B cell (primary cell): ENCODE data around the gene PCP4. TPM values are rescaled to one million over a fixed set of nuclear protein-coding genes. Genes with fewer than 3 reads are reported as not detected.

Source experiments
- ATAC-seq: fragments of 200-7000 bp; cut with Tn5 transposase; one replicate; pipeline ENCODE4 v1.10.0; 2021; ENCODE audit warnings: low read depth, mild to moderate bottlenecking, moderate number of reproducible peaks, moderate library complexity
- CTCF ChIA-PET: fragments of 350-600 bp; sonication (Branson Sonifier 250); formaldehyde crosslinking; loops from one replicate; lab custom pipeline; 2021; ENCODE audit warnings: antibody characterized with exemption, inconsistent platforms; lab: Charles Lee
- POLR2A ChIA-PET: fragments of 350-600 bp; sonication (Branson Sonifier 250); formaldehyde crosslinking; loops from one replicate; lab custom pipeline; 2021; ENCODE audit warnings: antibody characterized with exemption; lab: Charles Lee
- DNase-seq: peaks from one replicate; pipeline ENCODE4 v3.0.0; 2013
- H2AFZ ChIP-seq: 2 replicates; pipeline ENCODE4 v1.6.1; 2012; ENCODE audit warnings: mild to moderate bottlenecking, low read depth, low read length; ENCODE audit not compliant: insufficient read depth, poor library complexity, severe bottlenecking
- H3K27ac ChIP-seq, 2 donors: 1 replicate in 1 of 2; 2 replicates in 1 of 2; pipeline ENCODE4 v1.5.1; 2012 to 2013; ENCODE audit warnings: low read length in 2 of 2, mild to moderate bottlenecking in 2 of 2, moderate library complexity in 1 of 2
- H3K27me3 ChIP-seq, 4 experiments: fragments of 200-600 bp in 1 of 4; sonication (generic) in 1 of 4; replicated peaks in 1 of 4; 1 replicate in 2 of 4; 2 replicates in 2 of 4; pipeline versions ENCODE4 v1.6.1 to v1.7.0; 2013 to 2016; ENCODE audit warnings: low read length in 3 of 4, mild to moderate bottlenecking in 2 of 4, mixed read lengths in 1 of 4, moderate library complexity in 1 of 4; ENCODE audit not compliant: insufficient read depth in 4 of 4, control insufficient read depth in 3 of 4; ENCODE audit errors: control extremely low read depth in 1 of 4
- H3K36me3 ChIP-seq, 2 experiments: replicated peaks in 1 of 2; 1 replicate in 1 of 2; 2 replicates in 1 of 2; pipeline versions ENCODE4 v1.6.1 to v1.7.1; 2013; ENCODE audit warnings: low read length in 1 of 2; ENCODE audit not compliant: insufficient read depth in 2 of 2, control insufficient read depth in 1 of 2; ENCODE audit errors: control extremely low read depth in 1 of 2, extremely low read depth in 1 of 2
- H3K4me1 ChIP-seq, 2 donors: fragments of 200-600 bp in 1 of 2; sonication (generic) in 1 of 2; 1 replicate in 1 of 2; 2 replicates in 1 of 2; pipeline versions ENCODE4 v1.5.1 to v1.6.1; 2013 to 2017; ENCODE audit warnings: low read length in 2 of 2; ENCODE audit not compliant: control insufficient read depth in 2 of 2, insufficient read depth in 2 of 2
- H3K4me2 ChIP-seq: replicated peaks from 2 replicates; pipeline ENCODE3; 2012; ENCODE audit warnings: mild to moderate bottlenecking, low read depth, low read length; ENCODE audit not compliant: poor library complexity, severe bottlenecking
- H3K4me3 ChIP-seq, 5 experiments: fragments of 200-600 bp in 1 of 5; sonication (generic) in 1 of 5; 1 replicate in 3 of 5; 2 replicates in 2 of 5; pipeline versions ENCODE4 v1.5.1 to v1.7.0; 2011 to 2016; ENCODE audit warnings: low read length in 4 of 5, mild to moderate bottlenecking in 4 of 5, low read depth in 2 of 5, control low read depth in 1 of 5, moderate library complexity in 1 of 5; ENCODE audit not compliant: insufficient read depth in 1 of 5; ENCODE audit errors: control extremely low read depth in 1 of 5, extremely low read depth in 1 of 5
- H3K79me2 ChIP-seq: fragments of 200-600 bp; sonication (generic); one replicate; pipeline ENCODE4 v1.6.0; 2016; ENCODE audit warnings: low read length; ENCODE audit not compliant: control insufficient read depth, insufficient read depth
- H3K9ac ChIP-seq: fragments of 200-600 bp; sonication (generic); 2 replicates; pipeline ENCODE4 v1.6.1; 2017; ENCODE audit warnings: mild to moderate bottlenecking, low read length, moderate library complexity
- H3K9me3 ChIP-seq, 3 donors: one replicate each; pipeline versions ENCODE4 v1.6.1 to v1.7.1; 2013; ENCODE audit warnings: low read length in 2 of 3; ENCODE audit not compliant: control insufficient read depth in 2 of 3, insufficient read depth in 1 of 3; ENCODE audit errors: control extremely low read depth in 1 of 3
- H4K20me1 ChIP-seq: 2 replicates; pipeline ENCODE4 v1.6.0; 2012; ENCODE audit warnings: mild to moderate bottlenecking, low read length; ENCODE audit not compliant: insufficient read depth, control insufficient read depth, poor library complexity, severe bottlenecking
- H3K27ac Mint-ChIP-seq: one replicate; pipeline ENCODE4 v1.8.0; 2021; ENCODE audit warnings: mixed read lengths
- H3K27me3 Mint-ChIP-seq: one replicate; pipeline ENCODE4 v1.8.0; 2021; ENCODE audit warnings: mixed read lengths
- H3K4me1 Mint-ChIP-seq: one replicate; pipeline ENCODE4 v1.8.0; 2021; ENCODE audit warnings: mixed read lengths
- H3K4me3 Mint-ChIP-seq: one replicate; pipeline ENCODE4 v1.8.0; 2021; ENCODE audit warnings: mixed read lengths
- H3K9me3 Mint-ChIP-seq: one replicate; pipeline ENCODE4 v1.8.0; 2022; ENCODE audit warnings: mixed read lengths; ENCODE audit not compliant: insufficient read depth
- CTCF ChIP-seq: fragments of 200-600 bp; IDR thresholded peaks from one replicate; pipeline ENCODE4 v1.8.0; 2022; ENCODE audit warnings: antibody characterized with exemption, mild to moderate bottlenecking
- EZH2 ChIP-seq: IDR thresholded peaks from 2 replicates; pipeline ENCODE4 v1.6.1; 2012; ENCODE audit warnings: borderline replicate concordance, low read depth, mild to moderate bottlenecking, moderate library complexity, low read length; ENCODE audit not compliant: insufficient read depth, poor library complexity, severe bottlenecking
- WGBS: methylation state at CpG from one replicate; pipeline ENCODE4 v1.1.5; 2013; ENCODE audit warnings: missing lambda C conversion rate; ENCODE audit not compliant: insufficient coverage; 5-methylcytosine and 5-hydroxymethylcytosine counted together
- intact Hi-C: fragments of 100-400 bp; cut with micrococcal nuclease; formaldehyde crosslinking; loops from one replicate; pipeline ENCODE4 v1.10.0; 2022
- polyA plus RNA-seq: library from polyadenylated mRNA; depleted of rRNA; stranded (reverse); fragments of >200 nt; gene quantifications from 2 replicates; pipeline ENCODE4 v1.2.3, GENCODE V29; 2012
- total RNA-seq, 2 donors: library from RNA; stranded (reverse); fragments of 120-200 nt in 1 of 2; gene quantifications; 1 replicate in 1 of 2; 2 replicates in 1 of 2; pipeline versions ENCODE4 v1.2.3 to v1.2.4, GENCODE V29; 2013 to 2022

Gene PCP4
- total and polyA plus RNA-seq, 2 donors (not counting 1 experiment from before 2014, with no cell fraction given): not detected

DNA sequence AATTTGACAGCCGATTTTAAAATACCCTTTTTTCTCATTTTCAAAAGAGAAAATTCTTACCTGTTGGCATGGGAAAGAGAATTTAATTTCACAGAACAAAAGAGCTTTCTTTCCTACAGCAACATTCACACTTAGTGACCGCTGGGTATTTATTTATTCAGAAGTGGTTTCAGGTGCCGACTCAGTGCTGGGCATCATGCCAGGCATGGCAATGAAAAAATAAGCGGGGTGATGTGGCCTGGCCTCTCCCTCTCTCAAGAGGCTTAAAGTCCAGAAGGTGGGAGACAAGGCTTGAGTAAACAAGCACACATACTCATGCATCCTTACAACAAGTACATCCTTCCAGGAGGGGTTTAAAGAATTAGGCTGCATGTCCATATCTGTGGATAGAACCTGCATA, 4.1 kb upstream of the PCP4 start:
- intact Hi-C loops: no loop called here
- Histone ChIP-seq H3K4me1 (peaks cover 0 to 3% of the 10 kb centered on the region in 2 donors), H3K79me2 (no peaks in the 10 kb centered on the region), H3K9ac (no peak overlapping the region), H3K4me3 (no peak overlapping the region), H3K36me3 (no peaks in the 10 kb centered on the region), H3K27me3 (no peaks in the 10 kb centered on the region), H4K20me1 (no peaks in the 10 kb centered on the region), H2AFZ (no peak overlapping the region), H3K4me2 (no peak overlapping the region), H3K9me3 (peaks cover 0 to 8% (median 0%) of the 10 kb centered on the region in 3 donors), H3K27ac (no peak overlapping the region)
- TF ChIP-seq EZH2 (no peak), CTCF (no peak)
- Mint-ChIP-seq H3K9me3 (no peaks in the 10 kb centered on the region), H3K4me1 (no peaks in the 10 kb centered on the region), H3K4me3 (no peak overlapping the region), H3K27ac (no peak overlapping the region), H3K27me3 (peaks cover 3% of the 10 kb centered on the region)
- DNase-seq: no peak
- ChIA-PET POLR2A (no interaction called here), CTCF (no interaction called here)
- no peak for ATAC-seq
- 83% methylated on average over 1 of the region's 4 CpGs for WGBS

GRCh38 chr21:39866093-39866492, 1.1 kb upstream of the PCP4 start:
- no peak for TF ChIP-seq EZH2
- no peak for TF ChIP-seq CTCF
- no peaks in the 10 kb centered on the region for H3K27me3 ChIP-seq
- ATAC-seq (no peak), DNase-seq (no peak)
- 91% methylated on average over 8 of the region's 10 CpGs for WGBS
- no peak overlapping the region for H3K9ac ChIP-seq
- intact Hi-C loops: no loop called here
- no peak overlapping the region for H3K27ac ChIP-seq
- H3K36me3 ChIP-seq: no peaks in the 10 kb centered on the region
- H3K4me1 ChIP-seq: peaks cover 0 to 3% of the 10 kb centered on the region in 2 donors
- no peak overlapping the region for H3K27ac Mint-ChIP-seq
- peaks cover 0 to 6% (median 0%) of the 10 kb centered on the region in 3 donors for H3K9me3 ChIP-seq
- no peak overlapping the region for H2AFZ ChIP-seq
- ChIA-PET CTCF (no interaction called here), POLR2A (no interaction called here)
- no peak overlapping the region for H3K4me3 Mint-ChIP-seq
- H3K27me3 Mint-ChIP-seq: peaks cover 3% of the 10 kb centered on the region
- H3K9me3 Mint-ChIP-seq: no peaks in the 10 kb centered on the region
- no peak overlapping the region for H3K4me3 ChIP-seq
- no peaks in the 10 kb centered on the region for H3K4me1 Mint-ChIP-seq
- no peaks in the 10 kb centered on the region for H3K79me2 ChIP-seq
- no peak overlapping the region for H3K4me2 ChIP-seq
- no peaks in the 10 kb centered on the region for H4K20me1 ChIP-seq
